SIG-M5 (cell line): ENCODE results near the gene TAF3.

Experiments used
- DNase-seq: peaks from one replicate; lab custom pipeline; 2025; lab: John Stamatoyannopoulos, UW

The TAF3 gene

DNA sequence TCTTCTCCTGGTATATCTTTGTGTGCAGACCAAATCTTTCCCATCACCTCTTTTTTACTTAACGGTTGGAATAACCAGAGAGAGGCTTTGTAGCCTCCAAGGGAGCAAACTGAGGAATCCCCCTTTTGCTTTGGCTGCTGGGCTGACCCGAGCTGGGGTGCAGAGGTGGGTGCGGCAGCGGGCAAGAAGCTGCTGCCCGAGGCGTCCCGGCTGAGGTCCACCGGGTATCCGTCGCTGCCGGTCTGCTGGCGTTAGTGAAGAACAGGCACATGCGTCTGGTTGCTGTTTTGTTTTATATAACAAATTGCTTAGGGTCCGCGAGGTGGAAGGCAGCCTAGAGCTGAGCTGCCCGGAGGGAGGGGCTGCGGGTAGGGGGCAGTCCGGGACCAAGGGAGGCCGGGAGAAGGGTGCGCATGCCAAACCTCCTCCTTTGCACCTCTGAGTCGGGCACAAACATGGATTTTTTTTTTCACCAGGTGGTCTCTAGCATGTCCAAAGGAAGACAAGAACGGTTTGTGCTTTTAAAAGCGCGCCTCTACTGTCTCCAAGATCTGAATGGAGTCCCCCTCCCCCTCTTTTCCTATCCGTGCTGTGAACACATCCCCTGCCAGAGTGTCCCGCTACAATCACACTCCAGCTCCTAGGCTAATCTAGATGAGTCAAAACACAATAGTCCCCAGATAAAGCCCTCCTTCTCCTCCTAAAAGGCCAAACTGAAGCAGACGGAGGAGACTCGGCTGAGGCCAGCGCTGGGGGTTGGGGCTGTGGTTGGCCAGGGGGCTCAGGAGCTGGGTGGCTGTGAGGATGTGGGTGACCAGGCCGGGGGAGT is 229.4 kb downstream of the TAF3 start:
- DNase-seq, result no peak

DNA sequence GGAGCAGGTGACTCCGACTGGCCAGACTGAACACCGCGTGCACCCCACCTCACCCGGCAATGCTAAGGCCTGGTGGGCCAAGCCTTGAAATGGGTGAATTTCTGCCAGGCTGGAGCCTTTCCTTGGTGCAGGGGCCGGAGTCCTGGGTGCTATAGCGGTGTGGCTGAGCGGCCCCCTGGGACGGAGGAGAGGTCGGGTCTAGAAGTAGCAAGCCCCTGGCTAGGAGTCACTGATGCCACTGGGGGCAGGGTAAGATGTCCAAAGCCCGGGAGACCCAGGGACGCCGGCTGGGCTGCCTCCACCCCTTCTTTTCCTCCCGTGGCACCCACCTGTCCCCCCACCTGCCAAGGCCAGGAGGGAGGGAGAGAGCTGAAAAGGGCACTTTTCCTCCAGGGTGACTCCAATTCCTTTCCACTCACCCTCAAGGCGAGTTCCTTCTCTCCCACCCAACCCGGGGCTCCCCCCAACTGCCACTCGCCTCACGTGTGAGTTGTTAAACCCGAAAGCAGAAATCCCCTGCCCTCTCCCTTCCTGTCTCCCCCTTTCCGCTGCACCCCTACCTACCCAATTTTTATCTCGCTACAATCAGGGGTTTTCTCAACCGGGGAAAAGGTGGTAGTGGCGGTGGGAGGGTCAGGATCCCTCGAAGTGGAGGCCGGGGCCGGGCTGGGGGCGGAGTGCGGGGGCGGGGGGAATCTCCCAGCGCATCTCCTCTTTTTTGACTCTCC is 230.1 kb downstream of the TAF3 start:
- DNase-seq, result no peak

DNA sequence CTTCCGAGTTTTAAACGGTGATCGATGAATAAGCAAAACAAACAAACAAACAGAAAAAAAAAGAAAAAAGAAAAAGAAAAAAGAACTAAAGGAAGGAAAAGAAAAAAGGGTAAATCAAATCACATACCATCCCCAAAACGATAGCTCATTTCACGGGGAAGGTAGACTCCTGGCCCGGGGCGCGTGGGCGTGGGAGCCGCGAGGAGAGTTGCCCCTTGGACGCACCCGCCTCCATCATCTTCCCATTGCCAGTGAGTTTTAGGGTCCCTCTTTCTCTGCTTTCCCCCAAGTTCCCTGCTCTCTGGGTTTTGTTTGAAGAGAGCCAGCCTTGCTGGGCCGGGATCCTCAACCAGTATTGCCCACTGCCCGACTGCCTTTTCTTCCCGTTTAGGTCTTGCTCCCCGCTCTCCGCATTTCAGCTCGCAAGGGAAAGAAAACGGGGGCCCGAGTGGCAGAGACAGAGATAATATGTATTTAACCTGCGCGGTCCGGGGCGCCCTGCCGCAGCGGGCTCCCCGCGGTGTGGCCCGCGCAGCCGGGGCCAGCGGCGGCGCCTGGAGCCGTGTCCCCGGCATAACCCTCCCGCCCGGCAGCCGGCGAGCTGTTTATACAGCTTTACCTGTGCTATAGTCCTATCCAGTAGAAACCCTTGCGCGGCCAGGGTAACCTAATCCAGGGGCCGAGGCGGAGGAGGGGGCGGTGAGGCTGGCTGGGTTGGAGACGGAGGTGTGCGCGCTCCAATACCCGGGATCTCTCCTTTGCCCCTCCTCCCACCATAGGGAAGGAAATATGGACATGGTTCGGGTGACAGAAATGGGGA is 230.9 kb downstream of the TAF3 start:
- no peak for DNase-seq

DNA sequence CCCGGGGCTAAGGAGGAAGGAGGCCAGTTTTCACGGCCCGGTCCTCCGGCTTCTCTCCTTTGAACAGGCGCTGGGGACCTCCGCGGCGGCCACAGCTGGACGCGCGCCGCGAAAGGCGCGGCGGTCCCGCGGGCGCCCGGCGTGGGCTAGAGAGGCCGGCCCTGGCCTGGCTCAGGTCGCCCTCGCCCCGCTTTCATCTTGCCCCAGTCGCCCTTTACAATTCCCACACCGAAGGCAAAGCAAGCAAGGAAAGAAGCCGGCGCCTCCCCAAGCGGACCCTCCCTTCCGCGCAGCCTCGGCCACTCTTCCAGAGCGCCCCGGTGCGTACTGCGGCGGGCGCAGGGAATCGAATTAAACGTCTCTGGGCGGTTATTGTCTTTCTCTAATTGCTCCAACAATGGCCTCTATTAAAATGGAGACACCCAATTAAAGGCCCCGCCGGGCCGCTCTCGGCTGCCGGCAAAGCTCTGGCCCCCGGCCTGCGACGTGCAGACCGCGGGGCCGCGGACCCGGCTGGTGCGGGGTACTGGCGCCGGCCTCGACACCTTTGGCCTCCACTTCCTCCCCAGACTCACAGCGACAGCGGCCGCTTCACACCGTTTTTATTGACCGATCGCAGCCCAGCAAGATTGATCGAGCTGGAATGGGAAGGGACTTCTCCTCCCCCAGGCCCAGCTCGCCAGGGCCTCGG is 231.7 kb downstream of the TAF3 start:
- no peak for DNase-seq

DNA sequence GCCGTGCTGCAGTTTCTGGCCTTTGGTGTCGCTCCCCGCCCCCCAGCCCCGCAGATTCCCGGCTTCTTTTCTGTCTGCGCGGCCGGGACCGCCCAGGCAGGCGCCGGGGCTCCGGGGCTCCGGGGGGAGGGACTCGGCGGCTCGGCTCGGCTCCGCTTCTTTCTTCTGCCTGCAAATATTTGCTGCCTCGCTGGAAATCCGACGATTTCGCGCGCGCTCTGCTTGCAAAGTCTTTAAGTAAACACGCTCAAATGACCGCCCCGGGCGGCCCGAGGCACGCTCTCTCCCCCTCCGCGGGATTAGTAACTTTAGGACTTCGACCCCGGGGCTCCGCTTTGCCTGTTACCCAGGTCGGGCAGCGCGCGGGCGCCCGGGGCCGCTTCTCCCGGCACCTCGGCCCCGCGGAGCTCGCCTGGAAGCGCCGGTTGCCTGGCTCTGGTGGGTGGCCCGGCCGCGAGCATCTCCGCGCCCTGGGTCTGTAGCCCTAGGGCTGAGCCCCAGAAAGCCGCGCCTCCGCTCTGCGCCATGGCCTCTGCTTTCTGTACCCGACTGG is 232.3 kb downstream of the TAF3 start:
- no peak for DNase-seq

DNA sequence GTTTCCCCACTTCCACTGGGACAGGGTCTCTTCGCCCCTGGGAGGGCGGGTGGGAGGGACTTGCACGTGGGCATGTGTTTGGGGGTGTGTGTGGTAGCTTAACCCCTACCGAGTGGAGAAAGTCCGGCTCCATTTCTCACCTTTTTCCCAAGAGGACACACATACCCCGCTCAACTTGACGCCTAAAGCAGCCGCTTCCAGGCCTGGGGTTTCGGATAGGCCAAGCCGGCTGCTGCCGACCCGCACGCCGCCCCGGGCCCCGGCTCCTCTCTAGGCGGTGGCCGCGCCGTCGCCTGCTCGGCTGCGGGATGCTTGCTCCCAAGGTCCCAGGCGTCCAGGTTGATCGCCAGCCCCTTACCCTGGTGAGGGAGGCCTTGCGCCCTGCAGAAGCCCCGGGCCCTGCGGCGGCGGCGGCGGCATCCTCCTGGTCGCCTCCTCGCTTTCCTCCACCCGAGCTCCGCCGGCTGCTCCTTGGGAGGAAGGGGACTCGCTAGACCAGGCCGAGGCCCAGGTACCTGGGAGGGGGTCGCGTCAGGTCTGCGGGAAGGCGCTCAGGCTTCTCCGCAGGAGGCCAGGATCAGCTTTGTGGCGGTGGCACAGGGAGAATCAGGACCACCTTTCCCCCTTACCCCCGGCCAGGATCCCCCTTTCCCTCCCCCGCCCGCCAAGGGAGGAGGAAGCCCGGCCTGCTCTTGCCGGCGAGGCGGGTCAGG is 233.0 kb downstream of the TAF3 start:
- DNase-seq, result no peak

DNA sequence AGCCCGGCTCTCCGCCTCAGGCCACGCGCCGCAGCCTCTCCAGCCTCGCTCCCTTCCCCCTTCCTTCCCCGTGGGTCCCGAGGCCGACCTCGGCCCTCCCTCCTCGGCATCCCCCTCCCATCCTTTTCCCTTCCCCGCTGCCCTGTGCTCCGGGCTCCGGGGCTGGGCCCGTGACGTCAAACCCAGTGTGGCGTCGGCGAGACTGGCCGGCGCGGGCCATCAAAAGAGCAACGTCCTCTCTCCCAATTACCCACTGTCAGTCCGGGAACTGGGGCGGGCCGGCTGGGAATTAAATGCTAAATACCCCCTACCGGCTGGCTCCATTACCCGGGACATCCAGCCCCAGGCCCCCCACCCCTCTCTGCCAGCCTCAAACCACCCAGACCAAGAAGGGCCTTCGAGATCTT is 233.5 kb downstream of the TAF3 start:
- no peak for DNase-seq

DNA sequence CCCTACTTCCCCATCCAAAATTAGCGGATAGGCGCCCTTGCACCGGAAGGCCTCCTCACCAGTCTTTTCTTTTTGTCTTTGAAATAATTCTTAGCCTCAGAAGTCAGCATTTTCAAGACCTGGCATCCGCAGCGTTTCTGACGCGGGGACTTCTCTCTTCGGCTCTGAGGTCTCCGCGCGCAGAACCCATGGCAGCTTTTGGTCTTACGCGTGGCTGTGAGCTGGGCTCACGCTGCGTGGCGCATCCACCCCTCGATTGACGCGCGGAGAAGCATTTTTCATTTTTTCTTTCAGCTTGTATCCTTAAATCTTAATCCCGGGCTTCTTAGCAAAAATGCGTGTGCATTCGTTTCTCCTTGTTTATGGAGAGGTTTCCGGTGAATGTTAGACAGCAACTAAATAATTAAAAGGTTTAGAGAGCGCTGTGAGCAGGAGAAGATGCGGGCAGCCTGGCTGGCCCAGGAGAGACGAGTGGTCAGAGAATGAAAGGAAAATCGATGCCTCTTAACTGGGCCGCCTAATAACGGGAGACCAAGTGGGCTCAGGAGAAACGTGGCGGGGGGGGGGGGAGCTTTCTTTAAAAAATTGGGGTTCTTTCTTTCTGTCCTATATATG is 234.1 kb downstream of the TAF3 start:
- no peak for DNase-seq

DNA sequence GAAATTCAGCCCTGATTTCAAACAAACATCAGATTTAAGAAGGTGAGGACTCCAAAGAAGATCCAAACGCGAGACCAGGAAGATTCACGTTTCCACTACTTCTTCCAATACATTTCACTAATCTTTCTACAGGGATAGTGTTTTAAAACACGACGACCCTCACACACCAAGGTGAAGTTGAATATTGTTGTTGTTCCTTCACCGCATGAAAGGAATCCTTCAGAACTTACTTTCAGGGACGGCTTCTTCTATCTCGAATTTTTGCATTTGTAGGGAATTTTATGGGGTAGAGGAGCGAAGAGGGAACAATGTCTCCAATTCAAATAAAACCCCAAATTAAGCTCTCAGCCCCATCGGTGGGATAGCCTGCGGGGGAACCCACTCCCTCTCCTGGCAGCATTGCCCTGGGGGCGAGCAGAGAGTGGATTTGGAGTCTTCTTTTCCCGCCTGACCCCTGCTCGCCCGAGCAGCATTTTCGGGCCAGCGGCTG is 234.7 kb downstream of the TAF3 start:
- DNase-seq, result no peak

DNA sequence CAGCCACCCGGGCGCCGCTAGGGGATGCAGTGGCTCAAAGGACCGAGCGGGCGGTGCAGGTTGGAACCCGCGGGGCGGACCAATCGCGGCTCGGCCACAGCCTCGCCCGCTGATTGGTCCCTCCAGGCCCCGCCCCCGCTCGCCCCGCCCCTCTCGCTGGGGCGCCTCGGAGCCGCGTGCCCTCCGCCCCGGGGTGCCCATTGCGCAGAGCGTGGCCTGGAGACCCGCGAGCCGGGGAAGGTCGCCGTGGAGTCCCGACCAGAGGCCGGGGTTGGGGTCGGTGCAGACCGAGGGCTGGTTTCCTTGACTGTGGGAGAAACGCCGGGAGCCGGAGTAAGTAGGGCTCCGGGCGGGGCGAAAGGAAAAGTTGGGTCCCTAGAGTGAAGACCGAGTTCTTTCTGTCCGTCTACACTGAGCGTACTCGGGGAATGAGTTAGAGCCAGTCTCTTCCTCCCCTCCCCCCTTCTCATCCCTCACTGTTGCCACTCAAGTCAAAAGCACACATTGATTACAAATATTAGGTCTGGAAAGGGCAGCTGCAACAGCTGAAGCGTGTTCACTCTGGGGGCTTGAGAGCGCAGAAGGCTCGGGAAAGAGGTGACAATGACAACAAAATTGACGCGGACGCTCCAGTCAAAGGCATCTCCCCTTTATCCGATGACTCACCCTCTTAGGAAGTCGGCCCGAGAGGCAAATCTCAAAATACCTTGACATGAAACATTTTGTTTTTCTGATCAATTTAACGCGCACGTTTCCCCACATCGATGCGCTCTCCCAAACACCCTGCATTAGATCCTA is 235.3 kb downstream of the TAF3 start:
- peak; percentile 0 for DNase-seq

DNA sequence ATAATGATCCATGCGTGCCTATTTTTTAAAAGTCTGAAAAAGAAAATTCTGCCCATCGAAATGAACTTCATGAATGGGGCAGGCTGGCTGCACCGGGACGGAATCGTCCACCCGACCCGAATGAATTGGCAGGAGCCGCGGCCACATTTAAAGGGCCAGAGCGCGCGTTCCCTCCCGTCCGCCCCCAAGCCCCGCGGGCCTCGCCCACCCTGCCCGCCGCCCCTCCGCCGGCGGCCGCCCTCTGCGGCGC is 235.9 kb downstream of the TAF3 start:
- DNase-seq, result no peak

DNA sequence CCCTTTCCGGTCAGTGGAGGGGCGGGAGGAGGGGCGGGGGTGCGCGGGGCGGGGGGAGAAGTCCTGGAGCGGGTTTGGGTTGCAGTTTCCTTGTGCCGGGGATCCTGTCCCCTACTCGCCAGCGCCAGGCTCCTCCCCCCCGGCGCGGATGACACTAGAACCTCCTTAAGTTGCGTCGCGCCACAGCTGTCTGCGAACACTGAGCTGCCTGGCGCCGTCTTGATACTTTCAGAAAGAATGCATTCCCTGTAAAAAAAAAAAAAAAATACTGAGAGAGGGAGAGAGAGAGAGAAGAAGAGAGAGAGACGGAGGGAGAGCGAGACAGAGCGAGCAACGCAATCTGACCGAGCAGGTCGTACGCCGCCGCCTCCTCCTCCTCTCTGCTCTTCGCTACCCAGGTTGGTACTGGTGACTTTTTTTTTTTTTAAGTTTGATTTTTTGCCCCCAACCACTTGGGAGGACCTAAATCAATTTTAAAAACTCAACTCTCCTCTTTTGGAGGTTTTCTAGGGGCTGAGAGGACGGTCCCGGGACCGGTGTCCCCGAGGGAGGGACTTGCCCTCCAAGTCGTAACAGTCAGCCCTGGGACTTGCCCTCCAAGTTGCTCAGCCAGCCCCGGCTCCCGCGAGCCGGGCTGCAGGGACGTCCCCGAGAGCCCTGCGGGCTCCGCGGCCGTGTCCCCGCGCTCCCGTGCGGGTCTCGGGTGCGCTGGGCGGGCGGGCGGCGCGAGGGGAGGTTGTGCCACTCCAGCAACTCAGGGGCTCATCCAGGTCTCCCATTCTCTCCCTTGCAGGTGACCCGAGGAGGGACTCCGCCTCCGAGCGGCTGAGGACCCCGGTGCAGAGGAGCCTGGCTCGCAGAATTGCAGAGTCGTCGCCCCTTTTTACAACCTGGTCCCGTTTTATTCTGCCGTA is 236.4 kb downstream of the TAF3 start, which contains the start of gene GATA3:
Gene GATA3 (plus strand): TSS at position 195 of the 914 bp plus-strand sequence. CDS start 968 bp downstream, outside the sequence.
- no peak for DNase-seq

DNA sequence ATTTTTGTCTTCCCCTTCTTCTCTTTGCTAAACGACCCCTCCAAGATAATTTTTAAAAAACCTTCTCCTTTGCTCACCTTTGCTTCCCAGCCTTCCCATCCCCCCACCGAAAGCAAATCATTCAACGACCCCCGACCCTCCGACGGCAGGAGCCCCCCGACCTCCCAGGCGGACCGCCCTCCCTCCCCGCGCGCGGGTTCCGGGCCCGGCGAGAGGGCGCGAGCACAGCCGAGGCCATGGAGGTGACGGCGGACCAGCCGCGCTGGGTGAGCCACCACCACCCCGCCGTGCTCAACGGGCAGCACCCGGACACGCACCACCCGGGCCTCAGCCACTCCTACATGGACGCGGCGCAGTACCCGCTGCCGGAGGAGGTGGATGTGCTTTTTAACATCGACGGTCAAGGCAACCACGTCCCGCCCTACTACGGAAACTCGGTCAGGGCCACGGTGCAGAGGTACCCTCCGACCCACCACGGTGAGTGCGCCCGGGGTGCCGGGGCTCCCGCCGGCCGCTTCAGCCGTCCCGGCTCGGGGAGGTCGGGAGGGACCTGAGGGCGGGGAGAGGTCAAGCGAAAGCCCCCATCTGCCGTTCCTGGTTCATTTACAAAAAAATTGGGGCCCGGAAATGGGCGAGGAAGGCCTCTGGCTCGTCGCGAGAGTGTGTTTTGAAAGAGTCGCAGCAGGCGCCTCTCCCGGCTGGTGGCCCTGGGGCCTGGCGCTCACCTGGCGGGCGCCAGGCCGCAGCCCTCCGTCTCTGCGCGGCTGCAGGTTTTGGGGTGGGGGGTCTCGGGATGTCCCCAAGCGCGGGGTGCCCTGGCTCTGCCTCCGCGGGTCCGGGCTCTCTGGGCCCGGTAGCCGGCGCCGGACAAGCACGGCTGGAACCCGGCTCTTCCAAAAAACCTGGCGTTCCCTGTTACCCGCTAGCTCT is 237.4 kb downstream of the TAF3 start:
- no peak for DNase-seq

DNA sequence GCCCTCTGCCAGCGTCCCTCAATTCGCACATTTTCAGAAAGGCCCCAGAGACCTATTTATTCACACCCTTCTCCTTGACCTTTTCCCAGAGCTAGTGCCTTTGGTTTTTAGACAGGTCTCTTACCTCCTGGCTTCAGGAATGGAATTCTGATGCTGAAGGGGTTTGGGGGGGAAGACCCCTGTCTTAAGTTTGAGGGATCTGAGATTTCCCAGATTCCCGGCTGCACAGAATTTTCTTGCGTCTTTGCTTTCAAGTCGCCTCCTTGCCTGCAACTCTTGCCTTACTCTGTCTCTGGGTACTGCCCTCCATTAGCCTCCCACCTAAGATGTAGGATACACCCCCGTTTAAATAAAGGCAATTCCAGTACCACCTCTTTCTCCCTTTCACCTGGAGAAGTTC is 238.1 kb downstream of the TAF3 start:
- DNase-seq, result no peak

DNA sequence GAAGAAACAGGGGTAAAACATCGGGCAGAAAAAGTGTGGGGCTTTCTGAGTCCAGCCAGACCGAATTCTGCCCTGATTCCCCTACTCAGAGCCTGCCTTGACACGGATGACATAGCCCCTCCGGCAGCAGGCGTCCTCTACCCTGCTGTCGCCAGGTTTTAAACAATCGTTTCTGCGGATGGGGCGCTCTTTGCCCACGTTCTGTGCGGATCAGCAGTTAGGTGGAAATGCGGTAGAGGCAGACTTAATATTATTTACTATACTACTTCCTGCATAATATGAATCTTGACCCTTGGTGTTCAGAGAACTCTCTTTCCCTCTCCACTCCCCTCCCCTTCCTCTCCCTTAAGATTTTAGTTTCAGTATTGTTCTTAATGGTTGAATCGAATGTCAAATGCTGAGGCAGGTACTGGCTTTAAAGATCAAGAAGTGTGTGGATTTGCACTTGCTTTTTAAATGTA is 238.6 kb downstream of the TAF3 start:
- DNase-seq, result no peak

DNA sequence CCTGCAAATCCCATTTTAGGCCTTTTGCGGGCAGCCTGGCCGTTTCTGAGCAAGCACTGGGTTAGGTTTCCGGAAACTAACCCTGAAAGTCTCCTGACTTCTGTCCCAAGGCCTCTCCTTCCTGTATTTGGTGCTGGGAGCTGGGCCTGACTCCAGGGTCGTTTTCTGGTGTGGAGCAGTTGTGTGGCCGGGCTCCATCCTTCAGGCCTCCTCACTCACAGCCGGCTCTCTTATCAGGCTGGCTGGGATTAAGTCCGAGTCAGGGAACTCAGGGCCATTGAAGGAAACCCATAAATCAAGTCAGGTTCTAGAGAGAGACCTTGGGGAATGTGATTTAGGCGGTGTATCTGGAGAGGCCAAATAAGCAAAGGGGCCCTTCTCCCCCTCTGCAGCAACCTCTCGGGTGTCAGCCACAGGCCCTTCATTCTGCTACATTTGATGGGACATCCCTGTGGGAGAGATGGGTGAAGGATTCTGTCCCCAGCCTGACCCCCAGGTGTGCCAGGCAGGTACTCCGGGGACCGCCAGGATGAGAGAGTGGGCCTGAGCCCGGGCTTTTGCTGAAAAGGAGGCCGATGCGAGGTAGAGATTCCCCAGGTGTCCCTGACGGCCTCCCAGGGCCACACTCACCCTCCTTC is 239.4 kb downstream of the TAF3 start:
- DNase-seq, result no peak
